ELF-1 (cell line): ENCODE results near the gene TUBA3D.
"Not testable (repeated sequence)": the region's sequence is repeated elsewhere in the genome, so short reads cannot be mapped to it uniquely, and the experiment has no call there.

Experiments
- DNase-seq: peaks from one replicate; pipeline ENCODE4 v3.0.0-alpha.2; 2016; ENCODE audit warnings: low read depth, low spot score

TUBA3D gene

GRCh38 chr2:131483981-131484820, 8.3 kb downstream of the TUBA3D start:
- DNase-seq: not testable (repeated sequence)

GRCh38 chr2:131484906-131485460, 9.1 kb downstream of the TUBA3D start:
- DNase-seq: not testable (repeated sequence)

- DNase-seq: peak; percentile 35
Observed at GRCh38 chr2:131486201-131486902, 10.4 kb downstream of the TUBA3D start.

GRCh38 chr2:131488306-131489205, 12.6 kb downstream of the TUBA3D start:
- no peak for DNase-seq

GRCh38 chr2:131490616-131491468, 14.9 kb downstream of the TUBA3D start:
- peak; percentile 15 for DNase-seq

GRCh38 chr2:131491469-131491836, 15.5 kb downstream of the TUBA3D start:
- DNase-seq: peak; percentile 33

- not testable (repeated sequence) for DNase-seq
Observed at GRCh38 chr2:131492015-131492417, 16.1 kb downstream of the TUBA3D start, which contains the start of gene MZT2A. Gene MZT2A (minus strand): TSS chr2:131492397. CDS start chr2:131492376, 21 bp downstream.

GRCh38 chr2:131492418-131493198, 16.7 kb downstream of the TUBA3D start:
- peak; percentile 98 for DNase-seq

GRCh38 chr2:131493199-131493968, 17.5 kb downstream of the TUBA3D start:
- peak; percentile 41 for DNase-seq

- DNase-seq: not testable (repeated sequence)
Observed at GRCh38 chr2:131495506-131495905, 19.6 kb downstream of the TUBA3D start.

GRCh38 chr2:131498321-131498973, 22.5 kb downstream of the TUBA3D start:
- DNase-seq: not testable (repeated sequence)

- not testable (repeated sequence) for DNase-seq
Observed at GRCh38 chr2:131503587-131503986, 27.7 kb downstream of the TUBA3D start.

GRCh38 chr2:131504082-131504750, 28.3 kb downstream of the TUBA3D start:
- not testable (repeated sequence) for DNase-seq

- DNase-seq: no peak
Observed at GRCh38 chr2:131509615-131510014, 33.7 kb downstream of the TUBA3D start.

- DNase-seq: peak; percentile 82
Observed at GRCh38 chr2:131511291-131511968, 35.5 kb downstream of the TUBA3D start.

GRCh38 chr2:131511969-131512870, 36.3 kb downstream of the TUBA3D start:
- not testable (repeated sequence) for DNase-seq
